ENCODE results near the gene ADAM11. TPM values are rescaled to one million over a fixed set of nuclear protein-coding genes. Genes with fewer than 3 reads are reported as not detected.

ADAM11 gene
- polyA plus RNA-seq, 12 donors = 0.96 to 4.1 (median 1.8) TPM; not detected in 2

- DNase-seq = no peak
Measured at GRCh38 chr17:44757045-44757917, 1.5 kb upstream of the ADAM11 start.

- no peak for DNase-seq
Measured at GRCh38 chr17:44757918-44758413, 822 bp upstream of the ADAM11 start.

- DNase-seq = no peak
Measured at GRCh38 chr17:44759086-44759915, 513 bp downstream of the ADAM11 start.

- DNase-seq = no peak
Measured at GRCh38 chr17:44759916-44760243, 1.1 kb downstream of the ADAM11 start.

- no peak for DNase-seq
Measured at GRCh38 chr17:44760474-44761308, 1.9 kb downstream of the ADAM11 start.

- DNase-seq = no peak
Measured at GRCh38 chr17:44761932-44762810, 3.4 kb downstream of the ADAM11 start.

- no peak for DNase-seq
Measured at GRCh38 chr17:44763170-44763569, 4.4 kb downstream of the ADAM11 start.

GRCh38 chr17:44765965-44766364, 7.2 kb downstream of the ADAM11 start:
- no peak for DNase-seq

GRCh38 chr17:44766409-44767038, 7.7 kb downstream of the ADAM11 start:
- DNase-seq = no peak

- DNase-seq = no peak
Measured at GRCh38 chr17:44767493-44767892, 8.7 kb downstream of the ADAM11 start.

GRCh38 chr17:44768505-44769142, 9.8 kb downstream of the ADAM11 start:
- DNase-seq = no peak

- no peak for DNase-seq
Measured at GRCh38 chr17:44769230-44769629, 10.4 kb downstream of the ADAM11 start.

- DNase-seq = no peak
Measured at GRCh38 chr17:44769647-44770084, 10.9 kb downstream of the ADAM11 start.

- DNase-seq = no peak
Measured at GRCh38 chr17:44770166-44770925, 11.6 kb downstream of the ADAM11 start.

GRCh38 chr17:44772308-44773045, 13.7 kb downstream of the ADAM11 start:
- no peak for DNase-seq

- no peak for DNase-seq
Measured at GRCh38 chr17:44773140-44773539, 14.4 kb downstream of the ADAM11 start.

- DNase-seq = peak; percentile 76
Measured at GRCh38 chr17:44774271-44775135, 15.7 kb downstream of the ADAM11 start.
